Heart left ventricle (tissue), 13 donors: ENCODE data around the gene EVPL.

ENCODE experiments used
- POLR2A ChIP-seq, 2 donors: fragments of 450-650 bp; IDR thresholded peaks; one replicate each; pipeline ENCODE4 v1.6.1; 2017; ENCODE audit warnings: antibody characterized with exemption in 2 of 2, mild to moderate bottlenecking in 2 of 2, moderate library complexity in 2 of 2
- TF ChIP-seq, protein P1 (sequence below), 12 donors: fragments of 200-600 bp; sonication (generic) in 4 of 12; IDR thresholded peaks; one replicate each; pipeline versions ENCODE4 v1.5.0 to v1.8.0; 2018 to 2022; ENCODE audit warnings: antibody characterized with exemption in 12 of 12, mild to moderate bottlenecking in 5 of 12
- donor health status: ischemic (EF 13 %, LVEDD 7.1; RV severe dilation, severe dysfunction).
- donor health status: DM: no; HTN: yes; CAD: no.
- donor health status: DM: no; HTN: no; CAD: no.
- donor health status: ischemic (EF 25% LVEDD 6.9; RV normal size, moderate dysfunction).
- donor health status: ischemic (EF 25% LVEDD 5.7; RV mildly dilated, moderate dysfunction).
- donor health status: ischemic (EF 35%, LVEDD 5.7; RV mildly dilated, moderate dysfunction).
- donor health status: nonischemic (EF 11% LVEDD 7.7; RV severe dilation, severe dysfunction).
- donor health status: DM: yes; HTN: yes; CAD: no.
- donor health status: PGD.
- donor health status: ischemic (EF 29% LVEDD 5.4; RV normal size, mild dysfunction).
- donor health status: nonischemic (EF 23%, LVEDD 6.1; RV moderate dilation, normal function).

DNA sequence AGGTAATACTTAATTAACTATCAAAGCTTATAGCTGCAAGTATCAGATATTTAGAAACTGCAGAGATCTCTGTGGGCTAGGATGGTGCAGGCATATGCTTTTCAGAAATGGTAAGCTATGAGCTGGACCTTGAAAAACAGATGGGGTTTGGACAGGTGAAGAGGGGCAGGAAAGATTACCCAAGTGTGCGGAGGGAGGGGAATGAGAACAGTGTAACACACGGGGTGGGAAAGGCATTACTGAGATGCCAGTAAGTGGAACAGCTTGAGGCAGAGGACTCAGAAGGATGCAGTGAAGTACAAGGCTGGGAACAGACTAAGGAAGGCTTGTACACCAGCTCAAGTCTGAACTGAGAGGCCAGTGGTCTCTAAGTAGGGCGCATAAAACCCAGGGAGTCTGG, 22.1 kb upstream of the EVPL start:
- TF ChIP-seq, protein P1, sequence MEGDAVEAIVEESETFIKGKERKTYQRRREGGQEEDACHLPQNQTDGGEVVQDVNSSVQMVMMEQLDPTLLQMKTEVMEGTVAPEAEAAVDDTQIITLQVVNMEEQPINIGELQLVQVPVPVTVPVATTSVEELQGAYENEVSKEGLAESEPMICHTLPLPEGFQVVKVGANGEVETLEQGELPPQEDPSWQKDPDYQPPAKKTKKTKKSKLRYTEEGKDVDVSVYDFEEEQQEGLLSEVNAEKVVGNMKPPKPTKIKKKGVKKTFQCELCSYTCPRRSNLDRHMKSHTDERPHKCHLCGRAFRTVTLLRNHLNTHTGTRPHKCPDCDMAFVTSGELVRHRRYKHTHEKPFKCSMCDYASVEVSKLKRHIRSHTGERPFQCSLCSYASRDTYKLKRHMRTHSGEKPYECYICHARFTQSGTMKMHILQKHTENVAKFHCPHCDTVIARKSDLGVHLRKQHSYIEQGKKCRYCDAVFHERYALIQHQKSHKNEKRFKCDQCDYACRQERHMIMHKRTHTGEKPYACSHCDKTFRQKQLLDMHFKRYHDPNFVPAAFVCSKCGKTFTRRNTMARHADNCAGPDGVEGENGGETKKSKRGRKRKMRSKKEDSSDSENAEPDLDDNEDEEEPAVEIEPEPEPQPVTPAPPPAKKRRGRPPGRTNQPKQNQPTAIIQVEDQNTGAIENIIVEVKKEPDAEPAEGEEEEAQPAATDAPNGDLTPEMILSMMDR (IDR thresholded peaks at IDR 0.05) = no peak
- TF ChIP-seq POLR2A (IDR thresholded peaks at IDR 0.05) = no peak
